HepG2 (cell line): ENCODE data around the gene SMARCA4. TPM values are rescaled to one million over a fixed set of nuclear protein-coding genes. Genes with fewer than 3 reads are reported as not detected.

Experiments used
- ADNP ChIP-seq: sonication (generic); formaldehyde crosslinking; IDR thresholded peaks from 2 replicates; pipeline ENCODE4 v1.4.0; 2020; ENCODE audit warnings: missing genetic modification reagents
- BCL3 ChIP-seq: sonication (generic); formaldehyde crosslinking; IDR thresholded peaks from 2 replicates; pipeline ENCODE4 v1.5.1; 2020; ENCODE audit warnings: mild to moderate bottlenecking, missing genetic modification reagents, moderate library complexity
- GABPB1 ChIP-seq: IDR thresholded peaks from 2 replicates; pipeline ENCODE4 v1.6.1; 2016; ENCODE audit warnings: mild to moderate bottlenecking, missing genetic modification reagents, moderate library complexity, missing compliant biosample characterization
- RBAK ChIP-seq: sonication (generic); formaldehyde crosslinking; IDR thresholded peaks from 2 replicates; pipeline ENCODE4 v1.5.1; 2020; ENCODE audit warnings: mild to moderate bottlenecking, missing genetic modification reagents
- SAFB2 ChIP-seq: sonication (generic); formaldehyde crosslinking; IDR thresholded peaks from 2 replicates; pipeline ENCODE4 v1.5.1; 2020; ENCODE audit warnings: missing genetic modification reagents, low read depth, mild to moderate bottlenecking, borderline replicate concordance
- TFE3 ChIP-seq: IDR thresholded peaks from 2 replicates; pipeline ENCODE4 v1.6.1; 2016
- ZFP36 ChIP-seq: fragments of 150-350 bp; IDR thresholded peaks from 2 replicates; pipeline ENCODE4 v1.6.1; 2018; ENCODE audit warnings: borderline replicate concordance, low read length, low read depth; ENCODE audit not compliant: partially characterized antibody
- ZNF121 ChIP-seq: sonication (generic); formaldehyde crosslinking; IDR thresholded peaks from 2 replicates; pipeline ENCODE4 v1.5.0; 2020; ENCODE audit warnings: mild to moderate bottlenecking, missing genetic modification reagents
- ZNF569 ChIP-seq: sonication (generic); formaldehyde crosslinking; IDR thresholded peaks from 2 replicates; pipeline ENCODE4 v1.5.0; 2020; ENCODE audit warnings: mild to moderate bottlenecking, missing genetic modification reagents, moderate library complexity, borderline replicate concordance
- ZNF83 ChIP-seq: sonication (generic); formaldehyde crosslinking; IDR thresholded peaks from 2 replicates; pipeline ENCODE4 v1.4.0; 2020; ENCODE audit warnings: missing genetic modification reagents, mild to moderate bottlenecking, borderline replicate concordance
- polyA plus RNA-seq, 8 experiments: library from polyadenylated mRNA; depleted of rRNA in 3 of 8; stranded (reverse) in 7 of 8; unstranded in 1 of 8; fragments of >200 nt; fragmentation: Illumina TruSeq in 4 of 8; extraction: Trizol in 4 of 8; gene quantifications; 2 replicates each; pipeline versions ENCODE4 v1.2.1 to v1.2.3, GENCODE V29; 2011 to 2016; ENCODE audit warnings: low read depth in 4 of 8, missing spikeins in 1 of 8, mixed read lengths in 1 of 8; ENCODE audit not compliant: insufficient read depth in 1 of 8
- total RNA-seq, 5 experiments: library from RNA; depleted of rRNA; stranded (reverse); fragments of >200 nt; fragmentation: Illumina TruSeq; extraction: Trizol; gene quantifications; 2 replicates each; pipeline ENCODE4 v1.2.3, GENCODE V29; 2016; ENCODE audit warnings: low read depth in 1 of 5

SMARCA4 gene
- total and polyA plus RNA-seq, 2 of the 13 experiments (the other 11 are each of a cell fraction or from before 2014, with no cell fraction given) = 25.4 to 45.9 TPM

DNA sequence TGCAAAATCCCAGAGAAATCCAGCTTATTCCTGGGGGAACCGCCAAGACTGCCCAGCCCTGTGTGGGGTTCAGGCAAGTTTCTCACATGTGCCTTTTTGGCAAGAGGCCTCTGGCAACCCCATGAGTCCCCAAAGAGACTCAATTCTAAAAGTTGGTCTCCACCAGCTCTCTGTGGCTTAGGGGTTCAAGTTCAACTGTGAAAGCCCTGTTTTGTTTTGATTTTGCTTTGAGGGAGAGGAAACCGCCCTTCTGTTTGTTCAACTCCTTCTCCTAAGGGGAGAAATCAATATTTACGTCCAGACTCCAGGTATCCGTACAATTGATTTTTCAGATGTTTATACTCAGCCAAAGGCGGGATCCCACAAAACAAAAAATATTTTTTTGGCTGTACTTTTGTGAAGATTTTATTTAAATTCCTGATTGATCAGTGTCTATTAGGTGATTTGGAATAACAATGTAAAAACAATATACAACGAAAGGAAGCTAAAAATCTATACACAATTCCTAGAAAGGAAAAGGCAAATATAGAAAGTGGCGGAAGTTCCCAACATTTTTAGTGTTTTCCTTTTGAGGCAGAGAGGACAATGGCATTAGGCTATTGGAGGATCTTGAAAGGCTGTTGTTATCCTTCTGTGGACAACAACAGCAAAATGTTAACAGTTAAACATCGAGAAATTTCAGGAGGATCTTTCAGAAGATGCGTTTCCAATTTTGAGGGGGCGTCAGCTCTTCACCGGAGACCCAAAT is 127.8 kb downstream of the SMARCA4 start (continued):
- TF ChIP-seq ZNF121 (CRISPR knock-in tag) = no peak
- TF ChIP-seq GABPB1 (CRISPR knock-in tag) = no peak; the same call in 1 of the 2 replicates
- no peak for TF ChIP-seq RBAK (CRISPR knock-in tag)
- no peak for TF ChIP-seq BCL3 (CRISPR knock-in tag)
- TF ChIP-seq TFE3 (CRISPR knock-in tag) = peak; percentile 55; the same call in 1 of the 2 replicates
- no peak for TF ChIP-seq ZFP36
- TF ChIP-seq SAFB2 = no peak
- TF ChIP-seq ZNF569 (CRISPR knock-in tag) = no peak
- no peak for TF ChIP-seq ADNP (CRISPR knock-in tag)
- no peak for TF ChIP-seq ZNF83 (CRISPR knock-in tag)
